Calu3 (cell line): ENCODE data around the gene ABHD3. TPM values are rescaled to one million over a fixed set of nuclear protein-coding genes. Genes with fewer than 3 reads are reported as not detected.
"Not testable (repeated sequence)": the region's sequence is repeated elsewhere in the genome, so short reads cannot be mapped to it uniquely, and the experiment has no call there.

Source experiments
- BruUV-seq: library from RNA; stranded (reverse); fragments of 400-500 nt; replicated peaks from 2 replicates; lab custom pipeline; 2021; lab: Mats Ljungman, UMichigan
- CTCF ChIA-PET: fragments of 300-600 bp; sonication (Branson Sonifier 250); formaldehyde crosslinking; loops from one replicate; lab custom pipeline; 2022; ENCODE audit warnings: antibody characterized with exemption; lab: Charles Lee
- DNase-seq: peaks from one replicate; pipeline ENCODE4 v3.0.0; 2022
- H3K27ac Mint-ChIP-seq: one replicate; pipeline ENCODE4 v1.8.0; 2022; ENCODE audit warnings: mixed read lengths; ENCODE audit not compliant: unreplicated experiment
- H3K27me3 Mint-ChIP-seq: one replicate; pipeline ENCODE4 v1.8.0; 2022; ENCODE audit warnings: mixed read lengths; ENCODE audit not compliant: unreplicated experiment
- H3K36me3 Mint-ChIP-seq: one replicate; pipeline ENCODE4 v1.8.0; 2022; ENCODE audit warnings: mild to moderate bottlenecking, moderate library complexity, mixed read lengths; ENCODE audit not compliant: insufficient read depth, unreplicated experiment
- H3K4me1 Mint-ChIP-seq: one replicate; pipeline ENCODE4 v1.8.0; 2022; ENCODE audit warnings: mild to moderate bottlenecking, low read depth, mixed read lengths; ENCODE audit not compliant: unreplicated experiment
- H3K4me3 Mint-ChIP-seq: one replicate; pipeline ENCODE4 v1.8.0; 2022; ENCODE audit warnings: mild to moderate bottlenecking, low read depth, moderate library complexity, mixed read lengths; ENCODE audit not compliant: unreplicated experiment
- H3K9me3 Mint-ChIP-seq: one replicate; pipeline ENCODE4 v1.8.0; 2022; ENCODE audit warnings: low read depth, mixed read lengths; ENCODE audit not compliant: unreplicated experiment
- CTCF ChIP-seq: fragments of 200-600 bp; IDR thresholded peaks from one replicate; pipeline ENCODE4 v1.8.0; 2022; ENCODE audit warnings: antibody characterized with exemption; ENCODE audit not compliant: unreplicated experiment
- intact Hi-C: fragments of 100-400 bp; cut with micrococcal nuclease; formaldehyde crosslinking; loops from one replicate; pipeline ENCODE4 v1.10.0; 2022; ENCODE audit not compliant: unreplicated experiment
- total RNA-seq: library from RNA; stranded (reverse); gene quantifications from 2 replicates; pipeline ENCODE4 v1.2.3, GENCODE V29; 2022

The ABHD3 gene
- total RNA-seq, 1 experiment from 2014 or later = 43.5 TPM

- Mint-ChIP-seq H3K4me1 (peaks cover 13% of the 10 kb centered on the region), H3K27me3 (no peaks in the 10 kb centered on the region), H3K9me3 (no peaks in the 10 kb centered on the region), H3K27ac (no peak overlapping the region), H3K4me3 (no peak overlapping the region), H3K36me3 (peaks cover 45% of the 10 kb centered on the region)
- TF ChIP-seq CTCF = no peak
- BruUV-seq = no TSS peak
- intact Hi-C loops = no loop called here
- no peak for DNase-seq
- CTCF ChIA-PET = interaction anchor here (0.6 kb wide), 1 partner anchor 414 kb away, joined by 3 read pairs; no protein-coding TSS in a partner anchor
Observed at GRCh38 chr18:21634588-21635199, 69.9 kb downstream of the ABHD3 start.

GRCh38 chr18:21632393-21632792 lies 72.2 kb downstream of the ABHD3 start:
- H3K4me1 Mint-ChIP-seq = no peaks in the 10 kb centered on the region
- no peaks in the 10 kb centered on the region for H3K27me3 Mint-ChIP-seq
- TF ChIP-seq CTCF = no peak
- H3K4me3 Mint-ChIP-seq = no peak overlapping the region
- no peaks in the 10 kb centered on the region for H3K9me3 Mint-ChIP-seq
- H3K27ac Mint-ChIP-seq = no peak overlapping the region
- CTCF ChIA-PET = no interaction called here
- BruUV-seq = no TSS peak
- DNase-seq = no peak
- intact Hi-C loops = no loop called here
- peaks cover 57% of the 10 kb centered on the region for H3K36me3 Mint-ChIP-seq

GRCh38 chr18:21629089-21629832 lies 75.3 kb downstream of the ABHD3 start:
- no peak for TF ChIP-seq CTCF
- Mint-ChIP-seq H3K4me3 (no peak overlapping the region), H3K27me3 (no peaks in the 10 kb centered on the region), H3K9me3 (no peaks in the 10 kb centered on the region), H3K4me1 (no peaks in the 10 kb centered on the region), H3K27ac (no peak overlapping the region), H3K36me3 (peaks cover 67% of the 10 kb centered on the region)
- no TSS peak for BruUV-seq
- intact Hi-C loops = no loop called here
- DNase-seq = no peak
- CTCF ChIA-PET = no interaction called here

GRCh38 chr18:21621640-21622039 lies 82.9 kb downstream of the ABHD3 start:
- intact Hi-C loops, H3K9me3 Mint-ChIP-seq, H3K27ac Mint-ChIP-seq, H3K4me3 Mint-ChIP-seq, H3K4me1 Mint-ChIP-seq, CTCF ChIA-PET, BruUV-seq, H3K27me3 Mint-ChIP-seq, DNase-seq: not testable (repeated sequence)
- peaks cover 65% of the 10 kb centered on the region for H3K36me3 Mint-ChIP-seq
